ENCODE results near the gene KIAA1958.

DNA sequence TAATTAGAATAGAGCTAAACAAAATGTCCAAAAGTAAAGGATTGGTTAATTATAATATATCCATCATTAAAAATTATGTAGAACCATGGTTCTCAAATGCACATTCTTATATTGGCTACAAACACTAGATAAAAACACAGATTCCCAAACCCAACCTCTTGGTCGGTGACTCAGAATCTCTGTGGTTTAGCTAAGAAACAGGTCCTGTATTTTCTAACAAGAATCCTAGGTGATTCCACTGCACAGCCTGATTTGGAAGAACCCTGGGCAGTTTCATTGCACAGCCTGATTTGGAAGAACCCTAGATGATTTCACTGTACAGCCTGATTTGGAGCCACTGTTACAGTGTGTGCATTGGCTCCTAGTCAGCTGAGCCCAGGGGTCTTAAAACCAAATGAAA, 67.9 kb downstream of the KIAA1958 start:
- TF ChIP-seq, protein P1, sequence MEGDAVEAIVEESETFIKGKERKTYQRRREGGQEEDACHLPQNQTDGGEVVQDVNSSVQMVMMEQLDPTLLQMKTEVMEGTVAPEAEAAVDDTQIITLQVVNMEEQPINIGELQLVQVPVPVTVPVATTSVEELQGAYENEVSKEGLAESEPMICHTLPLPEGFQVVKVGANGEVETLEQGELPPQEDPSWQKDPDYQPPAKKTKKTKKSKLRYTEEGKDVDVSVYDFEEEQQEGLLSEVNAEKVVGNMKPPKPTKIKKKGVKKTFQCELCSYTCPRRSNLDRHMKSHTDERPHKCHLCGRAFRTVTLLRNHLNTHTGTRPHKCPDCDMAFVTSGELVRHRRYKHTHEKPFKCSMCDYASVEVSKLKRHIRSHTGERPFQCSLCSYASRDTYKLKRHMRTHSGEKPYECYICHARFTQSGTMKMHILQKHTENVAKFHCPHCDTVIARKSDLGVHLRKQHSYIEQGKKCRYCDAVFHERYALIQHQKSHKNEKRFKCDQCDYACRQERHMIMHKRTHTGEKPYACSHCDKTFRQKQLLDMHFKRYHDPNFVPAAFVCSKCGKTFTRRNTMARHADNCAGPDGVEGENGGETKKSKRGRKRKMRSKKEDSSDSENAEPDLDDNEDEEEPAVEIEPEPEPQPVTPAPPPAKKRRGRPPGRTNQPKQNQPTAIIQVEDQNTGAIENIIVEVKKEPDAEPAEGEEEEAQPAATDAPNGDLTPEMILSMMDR (IDR thresholded peaks at IDR 0.05): no peak
- TF ChIP-seq POLR2A (IDR thresholded peaks at IDR 0.05) (no peak), POLR2AphosphoS5 (IDR thresholded peaks at IDR 0.05) (no peak), EP300 (IDR thresholded peaks at IDR 0.05) (no peak)

Measured in suprapubic skin (tissue), 4 donors.